Neural progenitor cell (in vitro differentiated cells): ENCODE measurements around the gene CPT1B. TPM values are rescaled to one million over a fixed set of nuclear protein-coding genes. Genes with fewer than 3 reads are reported as not detected.
A peak's percentile ranks its signal among the peaks of the same experiment; 100 is the strongest.

Experiments
- DNase-seq: peaks from one replicate; pipeline ENCODE4 v3.0.0-alpha.2; 2016; ENCODE audit warnings: low spot score
- H2AFZ ChIP-seq: fragments of 200-600 bp; sonication (generic); replicated peaks from 2 replicates; pipeline ENCODE4 v1.6.1; 2016; ENCODE audit warnings: antibody characterized with exemption
- H3F3A ChIP-seq: fragments of 200-600 bp; sonication (generic); 2 replicates; pipeline ENCODE4 v1.6.1; 2016; ENCODE audit warnings: antibody characterized with exemption, low read depth
- H3K27ac ChIP-seq: fragments of 200-600 bp; sonication (generic); 2 replicates; pipeline ENCODE4 v1.5.1; 2016; ENCODE audit warnings: mild to moderate bottlenecking
- H3K27me3 ChIP-seq: fragments of 200-600 bp; sonication (generic); 2 replicates; pipeline ENCODE4 v1.6.1; 2016; ENCODE audit warnings: mild to moderate bottlenecking, moderate library complexity
- H3K36me3 ChIP-seq: fragments of 200-600 bp; sonication (generic); 2 replicates; pipeline ENCODE4 v1.5.1; 2016
- H3K4me1 ChIP-seq: fragments of 200-600 bp; sonication (generic); 2 replicates; pipeline ENCODE4 v1.6.1; 2016; ENCODE audit warnings: mixed run types
- H3K4me2 ChIP-seq: fragments of 200-600 bp; sonication (generic); 2 replicates; pipeline ENCODE4 v1.6.1; 2016
- H3K4me3 ChIP-seq: fragments of 200-600 bp; sonication (generic); 2 replicates; pipeline ENCODE4 v1.5.1; 2016
- H3K79me2 ChIP-seq: fragments of 200-600 bp; sonication (generic); 2 replicates; pipeline ENCODE4 v1.6.1; 2016; ENCODE audit warnings: low read depth
- H3K9ac ChIP-seq: fragments of 200-600 bp; sonication (generic); 2 replicates; pipeline ENCODE4 v1.6.1; 2016
- H3K9me3 ChIP-seq: fragments of 200-600 bp; sonication (generic); 2 replicates; pipeline ENCODE4 v1.5.1; 2016; ENCODE audit warnings: low read depth
- H4K20me1 ChIP-seq: fragments of 200-600 bp; sonication (generic); 2 replicates; pipeline ENCODE4 v1.6.1; 2016; ENCODE audit warnings: low read depth
- H3K27ac Mint-ChIP-seq: 3 replicates; pipeline ENCODE4 v1.8.0; 2021; ENCODE audit warnings: mixed read lengths
- H3K27me3 Mint-ChIP-seq: 2 replicates; pipeline ENCODE4 v1.8.0; 2022; ENCODE audit warnings: low read depth, mild to moderate bottlenecking, inconsistent platforms, moderate library complexity, mixed read lengths; ENCODE audit not compliant: insufficient read depth
- H3K36me3 Mint-ChIP-seq: 3 replicates; pipeline ENCODE4 v1.8.0; 2021; ENCODE audit warnings: mixed read lengths
- H3K4me1 Mint-ChIP-seq: 3 replicates; pipeline ENCODE4 v1.8.0; 2021; ENCODE audit warnings: mixed read lengths
- H3K4me3 Mint-ChIP-seq: 3 replicates; pipeline ENCODE4 v1.8.0; 2021; ENCODE audit warnings: mild to moderate bottlenecking, moderate library complexity, mixed read lengths
- H3K9me3 Mint-ChIP-seq: 3 replicates; pipeline ENCODE4 v1.8.0; 2020; ENCODE audit warnings: mixed read lengths
- CTCF ChIP-seq: fragments of 200-600 bp; sonication (generic); IDR thresholded peaks from 2 replicates; pipeline ENCODE4 v1.5.1; 2017; ENCODE audit warnings: antibody characterized with exemption, mild to moderate bottlenecking
- EZH2 ChIP-seq: fragments of 200-600 bp; sonication (generic); IDR thresholded peaks from 2 replicates; pipeline ENCODE4 v1.6.1; 2017; ENCODE audit warnings: antibody characterized with exemption, mild to moderate bottlenecking, moderate library complexity
- EZH2phosphoT487 ChIP-seq: fragments of 200-600 bp; sonication (generic); IDR thresholded peaks from 2 replicates; pipeline ENCODE4 v1.6.1; 2017; ENCODE audit warnings: antibody characterized with exemption
- total RNA-seq: library from RNA; depleted of rRNA; stranded (reverse); fragments of >200 nt; gene quantifications from 2 replicates; pipeline ENCODE4 v1.2.3, GENCODE V29; 2015; ENCODE audit warnings: low replicate concordance

Gene CPT1B
- total RNA-seq, 1 donor from 2014 or later = 33.9 TPM

GRCh38 chr22:50546326-50547262, 31.6 kb downstream of the CPT1B start:
- Histone ChIP-seq H2AFZ (no peak overlapping the region), H3F3A (peaks cover 9% of the 10 kb centered on the region), H3K36me3 (no peaks in the 10 kb centered on the region), H3K27ac (no peak overlapping the region), H3K9ac (no peak overlapping the region), H3K9me3 (no peaks in the 10 kb centered on the region), H3K79me2 (no peaks in the 10 kb centered on the region), H3K4me3 (no peak overlapping the region), H4K20me1 (no peaks in the 10 kb centered on the region), H3K27me3 (peaks cover 34% of the 10 kb centered on the region), H3K4me1 (no peaks in the 10 kb centered on the region), H3K4me2 (no peak overlapping the region)
- H3K27me3 Mint-ChIP-seq = peaks cover 14% of the 10 kb centered on the region
- no peaks in the 10 kb centered on the region for H3K4me1 Mint-ChIP-seq
- H3K9me3 Mint-ChIP-seq = no peaks in the 10 kb centered on the region
- H3K27ac Mint-ChIP-seq = no peak overlapping the region
- DNase-seq = no peak
- no peaks in the 10 kb centered on the region for H3K36me3 Mint-ChIP-seq
- TF ChIP-seq EZH2 = no peak
- no peak for TF ChIP-seq CTCF
- TF ChIP-seq EZH2phosphoT487 = no peak
- H3K4me3 Mint-ChIP-seq = no peak overlapping the region

- H3K4me3 Mint-ChIP-seq = no peak within 1 kb of the TSS
- H3K36me3 Mint-ChIP-seq = no peaks in the 10 kb centered on the region
- no peak within 1 kb of the TSS for H3K4me2 ChIP-seq
- DNase-seq = no peak
- no peaks in the 10 kb centered on the region for H3K36me3 ChIP-seq
- H3K4me1 Mint-ChIP-seq = no peaks in the 10 kb centered on the region
- no peaks in the 10 kb centered on the region for H4K20me1 ChIP-seq
- H3K27ac Mint-ChIP-seq = no peak within 1 kb of the TSS
- H3F3A ChIP-seq = peaks cover 14% of the 10 kb centered on the region
- TF ChIP-seq CTCF (no peak), EZH2phosphoT487 (no peak), EZH2 (no peak)
- no peaks in the 10 kb centered on the region for H3K9me3 Mint-ChIP-seq
- H3K9ac ChIP-seq = no peak within 1 kb of the TSS
- H3K79me2 ChIP-seq = no peaks in the 10 kb centered on the region
- no peak within 1 kb of the TSS for H3K4me3 ChIP-seq
- no peak within 1 kb of the TSS for H3K27ac ChIP-seq
- H3K27me3 ChIP-seq = peaks cover 34% of the 10 kb centered on the region
- H2AFZ ChIP-seq = no peak within 1 kb of the TSS
- no peaks in the 10 kb centered on the region for H3K4me1 ChIP-seq
- peaks cover 14% of the 10 kb centered on the region for H3K27me3 Mint-ChIP-seq
- no peaks in the 10 kb centered on the region for H3K9me3 ChIP-seq
Observed at GRCh38 chr22:50545522-50546325, 32.5 kb downstream of the CPT1B start, which contains the start of gene KLHDC7B. KLHDC7B (plus strand) TSS chr22:50545899; CDS start chr22:50546244, 345 bp downstream.

- H3K27ac ChIP-seq = no peak overlapping the region
- H3K9me3 ChIP-seq = no peaks in the 10 kb centered on the region
- Mint-ChIP-seq H3K27ac (no peak overlapping the region), H3K36me3 (no peaks in the 10 kb centered on the region), H3K4me1 (no peaks in the 10 kb centered on the region), H3K9me3 (no peaks in the 10 kb centered on the region), H3K4me3 (no peak overlapping the region), H3K27me3 (peaks cover 14% of the 10 kb centered on the region)
- peak overlapping the region; percentile 67 for H3K4me2 ChIP-seq
- peak overlapping the region; percentile 32 for H3K4me3 ChIP-seq
- no peak for DNase-seq
- no peak for TF ChIP-seq EZH2
- no peak for TF ChIP-seq CTCF
- TF ChIP-seq EZH2phosphoT487 = no peak
- no peaks in the 10 kb centered on the region for H4K20me1 ChIP-seq
- no peak overlapping the region for H2AFZ ChIP-seq
- H3K9ac ChIP-seq = no peak overlapping the region
- H3K27me3 ChIP-seq = peaks cover 34% of the 10 kb centered on the region
- H3K4me1 ChIP-seq = no peaks in the 10 kb centered on the region
- no peaks in the 10 kb centered on the region for H3K36me3 ChIP-seq
- H3K79me2 ChIP-seq = no peaks in the 10 kb centered on the region
- H3F3A ChIP-seq = peaks cover 17% of the 10 kb centered on the region
Observed at GRCh38 chr22:50544746-50545253, 33.4 kb downstream of the CPT1B start.
